PC-3 (cell line): Measurements from ENCODE around the gene DENND6A. TPM values are rescaled to one million over a fixed set of nuclear protein-coding genes. Genes with fewer than 3 reads are reported as not detected.

Source experiments
- ATAC-seq: fragments of 200-7000 bp; cut with Tn5 transposase; 2 replicates; pipeline ENCODE4 v1.9.1; 2020; ENCODE audit warnings: mild to moderate bottlenecking, moderate library complexity
- BruUV-seq: library from RNA; stranded (reverse); fragments of 400-500 nt; replicated peaks from 2 replicates; lab custom pipeline; 2021; lab: Mats Ljungman, UMichigan
- CTCF ChIA-PET: fragments of 300-600 bp; sonication (Branson Sonifier 250); formaldehyde crosslinking; loops from one replicate; lab custom pipeline; 2022; ENCODE audit warnings: antibody characterized with exemption; lab: Charles Lee
- POLR2A ChIA-PET: fragments of 300-600 bp; sonication (Branson Sonifier 250); formaldehyde crosslinking; loops from one replicate; lab custom pipeline; 2022; ENCODE audit warnings: antibody characterized with exemption; ENCODE audit not compliant: unreplicated experiment; lab: Charles Lee
- DNase-seq: peaks from one replicate; pipeline ENCODE4 v3.0.0-alpha.2; 2015
- H2AFZ ChIP-seq: fragments of 300-600 bp; sonication (generic); 2 replicates; pipeline ENCODE4 v1.6.0; 2016; ENCODE audit warnings: antibody characterized with exemption, low read length
- H3F3A ChIP-seq: fragments of 300-600 bp; sonication (generic); one replicate; pipeline ENCODE4 v1.6.0; 2017; ENCODE audit warnings: antibody characterized with exemption, low read length, control low read depth, mild to moderate bottlenecking; ENCODE audit not compliant: unreplicated experiment
- H3K27ac ChIP-seq: fragments of 300-600 bp; sonication (generic); 2 replicates; pipeline ENCODE4 v1.5.1; 2016; ENCODE audit warnings: mild to moderate bottlenecking, low read length
- H3K27me3 ChIP-seq: fragments of 300-600 bp; sonication (generic); 2 replicates; pipeline ENCODE4 v1.6.1; 2016; ENCODE audit warnings: low read length, mixed read lengths
- H3K36me3 ChIP-seq: fragments of 300-600 bp; sonication (generic); 2 replicates; pipeline ENCODE4 v1.6.1; 2016; ENCODE audit warnings: low read depth, mixed run types, low read length, mixed read lengths
- H3K4me1 ChIP-seq: fragments of 300-600 bp; sonication (generic); 2 replicates; pipeline ENCODE4 v1.5.1; 2016; ENCODE audit warnings: low read length; ENCODE audit not compliant: insufficient read depth
- H3K4me2 ChIP-seq: fragments of 300-600 bp; sonication (generic); 2 replicates; pipeline ENCODE4 v1.6.0; 2016; ENCODE audit warnings: low read length
- H3K4me3 ChIP-seq: fragments of 300-600 bp; sonication (generic); 2 replicates; pipeline ENCODE4 v1.5.1; 2016; ENCODE audit warnings: mild to moderate bottlenecking, low read length, mixed read lengths
- H3K79me2 ChIP-seq: fragments of 300-600 bp; sonication (generic); 2 replicates; pipeline ENCODE4 v1.6.1; 2017; ENCODE audit warnings: low read length, mixed read lengths
- H3K9ac ChIP-seq: fragments of 300-600 bp; sonication (generic); 2 replicates; pipeline ENCODE4 v1.6.0; 2016; ENCODE audit warnings: mild to moderate bottlenecking, low read length
- H3K9me2 ChIP-seq: fragments of 300-600 bp; sonication (generic); replicated peaks from 2 replicates; pipeline ENCODE4 v1.6.1; 2016; ENCODE audit warnings: mixed run types, low read length, mixed read lengths
- H3K9me3 ChIP-seq: fragments of 300-600 bp; sonication (generic); 2 replicates; pipeline ENCODE4 v1.6.1; 2016; ENCODE audit warnings: low read length, mixed read lengths
- H4K20me1 ChIP-seq: fragments of 300-600 bp; sonication (generic); 2 replicates; pipeline ENCODE4 v1.6.1; 2016; ENCODE audit warnings: low read length, mixed read lengths
- EZH2 ChIP-seq: fragments of 300-600 bp; sonication (generic); IDR thresholded peaks from one replicate; pipeline ENCODE4 v1.6.1; 2017; ENCODE audit warnings: antibody characterized with exemption, mild to moderate bottlenecking, low read length; ENCODE audit not compliant: unreplicated experiment
- EZH2phosphoT487 ChIP-seq: fragments of 300-600 bp; sonication (generic); IDR thresholded peaks from 2 replicates; pipeline ENCODE4 v1.6.1; 2018; ENCODE audit warnings: mild to moderate bottlenecking, antibody characterized with exemption, low read length, borderline replicate concordance
- intact Hi-C: fragments of 100-400 bp; cut with micrococcal nuclease; formaldehyde crosslinking; loops from 2 replicates; pipeline ENCODE4 v1.9.0; 2023
- total RNA-seq: library from RNA; depleted of rRNA; stranded (reverse); fragments of >200 nt; gene quantifications from 2 replicates; pipeline ENCODE4 v1.2.3, GENCODE V29; 2014
- TF ChIP-seq, protein P1 (sequence below): fragments of 300-600 bp; sonication (generic); conservative IDR thresholded peaks from 2 replicates; pipeline ENCODE4 v1.5.1; 2017; ENCODE audit warnings: antibody characterized with exemption, low read depth, mild to moderate bottlenecking, low read length

The DENND6A gene
- total RNA-seq, 1 experiment from 2014 or later, result 17.6 TPM

GRCh38 chr3:57733790-57734189 is 40.9 kb upstream of the DENND6A start:
- BruUV-seq, result no TSS peak
- H3K27ac ChIP-seq, result no peak overlapping the region
- no peaks in the 10 kb centered on the region for H3K36me3 ChIP-seq
- no peak overlapping the region for H3K4me3 ChIP-seq
- TF ChIP-seq, protein P1, sequence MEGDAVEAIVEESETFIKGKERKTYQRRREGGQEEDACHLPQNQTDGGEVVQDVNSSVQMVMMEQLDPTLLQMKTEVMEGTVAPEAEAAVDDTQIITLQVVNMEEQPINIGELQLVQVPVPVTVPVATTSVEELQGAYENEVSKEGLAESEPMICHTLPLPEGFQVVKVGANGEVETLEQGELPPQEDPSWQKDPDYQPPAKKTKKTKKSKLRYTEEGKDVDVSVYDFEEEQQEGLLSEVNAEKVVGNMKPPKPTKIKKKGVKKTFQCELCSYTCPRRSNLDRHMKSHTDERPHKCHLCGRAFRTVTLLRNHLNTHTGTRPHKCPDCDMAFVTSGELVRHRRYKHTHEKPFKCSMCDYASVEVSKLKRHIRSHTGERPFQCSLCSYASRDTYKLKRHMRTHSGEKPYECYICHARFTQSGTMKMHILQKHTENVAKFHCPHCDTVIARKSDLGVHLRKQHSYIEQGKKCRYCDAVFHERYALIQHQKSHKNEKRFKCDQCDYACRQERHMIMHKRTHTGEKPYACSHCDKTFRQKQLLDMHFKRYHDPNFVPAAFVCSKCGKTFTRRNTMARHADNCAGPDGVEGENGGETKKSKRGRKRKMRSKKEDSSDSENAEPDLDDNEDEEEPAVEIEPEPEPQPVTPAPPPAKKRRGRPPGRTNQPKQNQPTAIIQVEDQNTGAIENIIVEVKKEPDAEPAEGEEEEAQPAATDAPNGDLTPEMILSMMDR, result no peak
- TF ChIP-seq EZH2phosphoT487 (no peak), EZH2 (no peak)
- no peaks in the 10 kb centered on the region for H3F3A ChIP-seq
- H3K27me3 ChIP-seq, result no peaks in the 10 kb centered on the region
- ChIA-PET CTCF (no interaction called here), POLR2A (interaction anchor here (0.7 kb wide), 1 partner anchor 460 kb away, joined by 11 read pairs; no protein-coding TSS in a partner anchor)
- H3K9ac ChIP-seq, result no peak overlapping the region
- DNase-seq (peak; percentile 37), ATAC-seq (peak; percentile 58)
- intact Hi-C loops, result no loop called here
- no peak overlapping the region for H3K4me2 ChIP-seq
- no peaks in the 10 kb centered on the region for H3K9me2 ChIP-seq
- no peaks in the 10 kb centered on the region for H3K9me3 ChIP-seq
- no peak overlapping the region for H2AFZ ChIP-seq
- no peaks in the 10 kb centered on the region for H3K79me2 ChIP-seq
- no peaks in the 10 kb centered on the region for H4K20me1 ChIP-seq
- no peaks in the 10 kb centered on the region for H3K4me1 ChIP-seq

- intact Hi-C loops, result no loop called here
- CTCF ChIA-PET, result no interaction called here
- Histone ChIP-seq H3K9me3 (no peaks in the 10 kb centered on the region), H3F3A (no peaks in the 10 kb centered on the region), H4K20me1 (no peaks in the 10 kb centered on the region), H2AFZ (no peak overlapping the region), H3K27ac (no peak overlapping the region), H3K4me2 (no peak overlapping the region), H3K36me3 (no peaks in the 10 kb centered on the region), H3K9me2 (no peaks in the 10 kb centered on the region), H3K27me3 (no peaks in the 10 kb centered on the region), H3K4me3 (no peak overlapping the region), H3K4me1 (no peaks in the 10 kb centered on the region), H3K9ac (no peak overlapping the region), H3K79me2 (no peaks in the 10 kb centered on the region)
- DNase-seq, result no peak
- BruUV-seq, result no TSS peak
- TF ChIP-seq EZH2phosphoT487, result no peak
- no peak for TF ChIP-seq EZH2
- TF ChIP-seq, protein P1, result no peak
- ATAC-seq, result no peak
- POLR2A ChIA-PET, result no interaction called here
Measured at GRCh38 chr3:57731311-57731710, 38.4 kb upstream of the DENND6A start.

GRCh38 chr3:57730682-57731081 is 37.8 kb upstream of the DENND6A start:
- no peak overlapping the region for H3K4me2 ChIP-seq
- H3K9me3 ChIP-seq, result no peaks in the 10 kb centered on the region
- ATAC-seq, result no peak
- H3K27me3 ChIP-seq, result no peaks in the 10 kb centered on the region
- no peak overlapping the region for H3K4me3 ChIP-seq
- no peak overlapping the region for H2AFZ ChIP-seq
- H3K4me1 ChIP-seq, result no peaks in the 10 kb centered on the region
- no TSS peak for BruUV-seq
- ChIA-PET POLR2A (no interaction called here), CTCF (no interaction called here)
- H3K27ac ChIP-seq, result no peak overlapping the region
- H4K20me1 ChIP-seq, result no peaks in the 10 kb centered on the region
- H3K36me3 ChIP-seq, result no peaks in the 10 kb centered on the region
- H3K9me2 ChIP-seq, result no peaks in the 10 kb centered on the region
- no peak overlapping the region for H3K9ac ChIP-seq
- intact Hi-C loops, result no loop called here
- TF ChIP-seq, protein P1, result no peak
- TF ChIP-seq EZH2, result no peak
- no peak for TF ChIP-seq EZH2phosphoT487
- DNase-seq, result no peak
- no peaks in the 10 kb centered on the region for H3F3A ChIP-seq
- no peaks in the 10 kb centered on the region for H3K79me2 ChIP-seq
